H1 (cell line): ENCODE measurements around the gene LRRC4C. TPM values are rescaled to one million over a fixed set of nuclear protein-coding genes. Genes with fewer than 3 reads are reported as not detected.

ENCODE experiments used
- CTCF ChIA-PET: fragments of 300-600 bp; sonication (Branson Sonifier 250); formaldehyde crosslinking; loops from one replicate; lab custom pipeline; 2021; ENCODE audit not compliant: partially characterized antibody; lab: Charles Lee
- POLR2A ChIA-PET: fragments of 300-600 bp; sonication (Branson Sonifier 250); formaldehyde crosslinking; loops from one replicate; lab custom pipeline; 2021; ENCODE audit warnings: inconsistent platforms; ENCODE audit not compliant: partially characterized antibody; lab: Charles Lee
- DNase-seq, 2 experiments: peaks; one replicate each; pipeline versions ENCODE4 v3.0.0 to v3.0.0-alpha.2; 2010 to 2022; ENCODE audit warnings: low spot score in 2 of 2, low read depth in 1 of 2, mixed read lengths in 1 of 2
- FAIRE-seq: peaks from 2 replicates; lab custom pipeline; 2011; peaks lifted over from hg19 to GRCh38; lab: Jason Lieb, UNC
- H2AFZ ChIP-seq: 2 replicates; pipeline ENCODE4 v1.8.1; 2012; ENCODE audit warnings: low read length, inconsistent platforms
- H2AK5ac ChIP-seq: 2 replicates; pipeline ENCODE4 v1.6.1; 2013; ENCODE audit warnings: low read depth, low read length
- H2BK120ac ChIP-seq: replicated peaks from 2 replicates; pipeline ENCODE3; 2013; ENCODE audit warnings: low read depth, low read length, inconsistent platforms
- H2BK12ac ChIP-seq: 2 replicates; pipeline ENCODE4 v1.6.1; 2013; ENCODE audit warnings: low read depth, low read length
- H2BK15ac ChIP-seq: 2 replicates; pipeline ENCODE4 v1.6.1; 2013; ENCODE audit warnings: low read length
- H2BK20ac ChIP-seq: 2 replicates; pipeline ENCODE4 v1.6.1; 2013; ENCODE audit warnings: low read length
- H2BK5ac ChIP-seq: 2 replicates; pipeline ENCODE4 v1.6.1; 2013; ENCODE audit warnings: low read depth, low read length
- H3K14ac ChIP-seq: 2 replicates; pipeline ENCODE4 v1.6.1; 2013; ENCODE audit warnings: inconsistent platforms; ENCODE audit not compliant: insufficient read length
- H3K18ac ChIP-seq: 2 replicates; pipeline ENCODE4 v1.6.1; 2013; ENCODE audit warnings: low read length; ENCODE audit errors: extremely low read depth
- H3K23ac ChIP-seq: 2 replicates; pipeline ENCODE4 v1.6.1; 2013; ENCODE audit warnings: inconsistent platforms; ENCODE audit not compliant: insufficient read length
- H3K23me2 ChIP-seq: 2 replicates; pipeline ENCODE4 v1.6.1; 2013; ENCODE audit warnings: low read depth, low read length
- H3K27ac ChIP-seq: 2 replicates; pipeline ENCODE4 v1.6.1; 2011; ENCODE audit warnings: low read depth, low read length, inconsistent platforms
- H3K27me3 ChIP-seq, 4 experiments: replicated peaks in 1 of 4; 1 replicate in 1 of 4; 2 replicates in 3 of 4; pipeline versions ENCODE4 v1.6.1 to v1.8.1; 2011 to 2013; ENCODE audit warnings: low read length in 3 of 4, mild to moderate bottlenecking in 3 of 4, inconsistent platforms in 2 of 4, mixed read lengths in 2 of 4, moderate library complexity in 1 of 4; ENCODE audit not compliant: control insufficient read depth in 3 of 4, insufficient read depth in 3 of 4; ENCODE audit errors: extremely low read depth in 1 of 4
- H3K36me3 ChIP-seq, 4 experiments: 2 replicates each; pipeline versions ENCODE4 v1.6.1 to v1.8.1; 2011 to 2013; ENCODE audit warnings: mild to moderate bottlenecking in 4 of 4, low read length in 3 of 4, moderate library complexity in 2 of 4, control low read depth in 1 of 4, inconsistent platforms in 1 of 4; ENCODE audit not compliant: insufficient read depth in 4 of 4, control insufficient read depth in 2 of 4
- H3K4ac ChIP-seq: replicated peaks from 2 replicates; pipeline ENCODE3; 2013; ENCODE audit warnings: low read length, low read depth, mixed read lengths, inconsistent platforms; ENCODE audit not compliant: insufficient read length
- H3K4me1 ChIP-seq, 4 experiments: replicated peaks in 1 of 4; 1 replicate in 1 of 4; 2 replicates in 3 of 4; pipeline versions ENCODE4 v1.6.1 to v1.8.1; 2011 to 2013; ENCODE audit warnings: low read length in 3 of 4, inconsistent platforms in 2 of 4, mixed read lengths in 1 of 4; ENCODE audit not compliant: insufficient read depth in 4 of 4, control insufficient read depth in 3 of 4
- H3K4me2 ChIP-seq, 2 experiments: 2 replicates each; pipeline versions ENCODE4 v1.6.1 to v1.8.1; 2011 to 2013; ENCODE audit warnings: low read depth in 2 of 2, low read length in 2 of 2, control low read depth in 1 of 2, inconsistent platforms in 1 of 2, mild to moderate bottlenecking in 1 of 2; ENCODE audit not compliant: insufficient read depth in 1 of 2
- H3K4me3 ChIP-seq, 4 experiments: fragments of 200-600, 300-600 bp in 1 of 4; sonication (generic), shearing (Covaris generic), sonication (Bioruptor Twin) in 1 of 4; 2 replicates each; pipeline versions ENCODE4 v1.5.1 to v1.8.1; 2011 to 2016; ENCODE audit warnings: low read length in 4 of 4, low read depth in 3 of 4, control low read depth in 2 of 4, inconsistent platforms in 2 of 4, mild to moderate bottlenecking in 2 of 4, mixed read lengths in 1 of 4, moderate library complexity in 1 of 4; ENCODE audit not compliant: insufficient read depth in 2 of 4; ENCODE audit errors: extremely low read depth in 1 of 4
- H3K56ac ChIP-seq: replicated peaks from 2 replicates; pipeline ENCODE3; 2013; ENCODE audit warnings: low read depth, mild to moderate bottlenecking, mixed read lengths, low read length, inconsistent platforms; ENCODE audit not compliant: insufficient read length
- H3K79me1 ChIP-seq: 2 replicates; pipeline ENCODE4 v1.6.1; 2013; ENCODE audit warnings: low read depth, low read length, control low read depth
- H3K79me2 ChIP-seq, 2 experiments: 2 replicates each; pipeline versions ENCODE4 v1.6.1 to v1.8.1; 2012 to 2013; ENCODE audit warnings: low read length in 2 of 2, mild to moderate bottlenecking in 2 of 2, inconsistent platforms in 1 of 2; ENCODE audit not compliant: insufficient read depth in 2 of 2, control insufficient read depth in 1 of 2
- H3K9ac ChIP-seq, 4 experiments: replicated peaks in 1 of 4; 1 replicate in 1 of 4; 2 replicates in 3 of 4; pipeline versions ENCODE4 v1.6.1 to v1.8.1; 2011 to 2013; ENCODE audit warnings: low read depth in 3 of 4, low read length in 3 of 4, control low read depth in 2 of 4, mild to moderate bottlenecking in 2 of 4, moderate library complexity in 2 of 4, inconsistent platforms in 1 of 4; ENCODE audit errors: extremely low read depth in 1 of 4
- H3K9me3 ChIP-seq, 2 experiments: 2 replicates each; pipeline versions ENCODE4 v1.6.1 to v1.8.1; 2012 to 2013; ENCODE audit warnings: mild to moderate bottlenecking in 2 of 2, moderate library complexity in 2 of 2, control low read depth in 1 of 2, inconsistent platforms in 1 of 2, low read depth in 1 of 2, low read length in 1 of 2, mixed read lengths in 1 of 2; ENCODE audit not compliant: insufficient read depth in 2 of 2
- H4K20me1 ChIP-seq, 2 experiments: replicated peaks in 1 of 2; 2 replicates each; pipeline versions ENCODE3 to v1.8.1; 2011 to 2013; ENCODE audit warnings: inconsistent platforms in 2 of 2, low read length in 2 of 2, mild to moderate bottlenecking in 1 of 2; ENCODE audit not compliant: insufficient read depth in 2 of 2, control insufficient read depth in 1 of 2
- H4K5ac ChIP-seq: 2 replicates; pipeline ENCODE4 v1.6.1; 2013; ENCODE audit warnings: low read length, low read depth, mixed read lengths, inconsistent platforms; ENCODE audit not compliant: insufficient read length
- H4K8ac ChIP-seq: 2 replicates; pipeline ENCODE4 v1.8.0; 2013; ENCODE audit warnings: mild to moderate bottlenecking, moderate library complexity, low read length, inconsistent platforms; ENCODE audit not compliant: insufficient read depth; ENCODE audit errors: extremely low read depth
- H4K91ac ChIP-seq: replicated peaks from 2 replicates; pipeline ENCODE3; 2013; ENCODE audit warnings: low read length, mixed read lengths, inconsistent platforms; ENCODE audit not compliant: insufficient read length
- CBX8 ChIP-seq: fragments of 300-800, 300-1000 bp; sonication (generic); IDR thresholded peaks from 2 replicates; pipeline ENCODE4 v1.7.1; 2016; ENCODE audit warnings: low read depth, low read length, borderline replicate concordance
- CHD2 ChIP-seq: IDR thresholded peaks from 2 replicates; pipeline ENCODE4 v1.6.1; 2012; ENCODE audit warnings: low read length, improper control_type of control experiment
- HDAC2 ChIP-seq, 2 experiments: fragments of 300-600 bp in 1 of 2; sonication (generic) in 1 of 2; IDR thresholded peaks; 2 replicates each; pipeline ENCODE4 v1.6.1; 2011 to 2012; ENCODE audit warnings: low read depth in 2 of 2, low read length in 2 of 2, mild to moderate bottlenecking in 2 of 2, moderate library complexity in 2 of 2, borderline replicate concordance in 1 of 2, inconsistent platforms in 1 of 2
- HDAC6 ChIP-seq: IDR thresholded peaks from one replicate; pipeline ENCODE4 v1.7.1; 2012; ENCODE audit warnings: low read depth, mild to moderate bottlenecking, inconsistent platforms, low read length, moderate library complexity
- KDM1A ChIP-seq: fragments of 200-600, 300-600 bp; sonication (generic); IDR thresholded peaks from 2 replicates; pipeline ENCODE4 v1.7.1; 2016; ENCODE audit warnings: mild to moderate bottlenecking, low read length, borderline replicate concordance
- KDM4A ChIP-seq: IDR thresholded peaks from one replicate; pipeline ENCODE4 v1.7.1; 2012; ENCODE audit warnings: low read depth, mild to moderate bottlenecking, moderate library complexity, low read length, inconsistent platforms; ENCODE audit not compliant: severe bottlenecking
- MAFK ChIP-seq: IDR thresholded peaks from 2 replicates; pipeline ENCODE4 v1.6.1; 2012; ENCODE audit warnings: low read depth, mild to moderate bottlenecking, improper control_type of control experiment, low read length
- PHF8 ChIP-seq: fragments of 200-600 bp; sonication (generic); conservative IDR thresholded peaks from 2 replicates; pipeline ENCODE4 v1.7.1; 2012; ENCODE audit warnings: low read depth, mild to moderate bottlenecking, inconsistent platforms, low read length, moderate library complexity
- POU5F1 ChIP-seq: IDR thresholded peaks from 2 replicates; pipeline ENCODE4 v1.6.1; 2011; ENCODE audit warnings: low read depth, mild to moderate bottlenecking, low read length, moderate library complexity
- RBBP5 ChIP-seq: IDR thresholded peaks from 2 replicates; pipeline ENCODE4 v1.7.1; 2012; ENCODE audit warnings: low read depth, mild to moderate bottlenecking, inconsistent platforms, low read length, moderate library complexity, borderline replicate concordance
- SIN3A ChIP-seq, 2 experiments: IDR thresholded peaks in 1 of 2; conservative IDR thresholded peaks in 1 of 2; 2 replicates each; pipeline ENCODE4 v1.6.1; 2011 to 2012; ENCODE audit warnings: low read length in 2 of 2, improper control_type of control experiment in 1 of 2, low read depth in 1 of 2, mild to moderate bottlenecking in 1 of 2
- TBP ChIP-seq: IDR thresholded peaks from 2 replicates; pipeline ENCODE4 v1.6.1; 2011; ENCODE audit warnings: low read depth, low read length, improper control_type of control experiment
- YY1 ChIP-seq: IDR thresholded peaks from 2 replicates; pipeline ENCODE4 v1.6.1; 2011; ENCODE audit warnings: low read depth, mild to moderate bottlenecking, low read length
- WGBS, 2 experiments: shearing (Covaris generic) in 1 of 2; methylation state at CpG; one replicate each; pipeline versions ENCODE4 v1.1.6 to v1.1.7; 2013 to 2015; ENCODE audit warnings: low lambda C conversion rate in 2 of 2, mixed read lengths in 2 of 2, inconsistent platforms in 1 of 2, low coverage in 1 of 2, missing lambda C conversion rate in 1 of 2; ENCODE audit not compliant: insufficient replicate concordance in 2 of 2, insufficient coverage in 1 of 2, insufficient read length in 1 of 2; ENCODE audit errors: extremely low coverage in 1 of 2, missing lambda C conversion rate in 1 of 2; 5-methylcytosine and 5-hydroxymethylcytosine counted together
- polyA plus RNA-seq, 7 experiments: library from polyadenylated mRNA; depleted of rRNA in 3 of 7; stranded (reverse) in 5 of 7; unstranded in 2 of 7; fragments of >200 nt in 5 of 7; fragments of 200-250 nt in 2 of 7; gene quantifications; 1 replicate in 5 of 7; 2 replicates in 1 of 7; 4 replicates in 1 of 7; pipeline versions ENCODE4 v1.2.1 to v1.2.3, GENCODE V29; 2011 to 2013; ENCODE audit warnings: missing spikeins in 2 of 7, mixed read lengths in 2 of 7
- total RNA-seq: library from RNA; stranded (reverse); fragmentation: NEBNext Ultra II Directional; extraction: Animal tissue kit (Norgen Biotek cat#: 25700); gene quantifications from 2 replicates; pipeline ENCODE4 v1.2.1, GENCODE V29; 2021

LRRC4C gene
- total and polyA plus RNA-seq, 2 of the 8 experiments (the other 6 are each of a cell fraction or from before 2014, with no cell fraction given): 0.23 to 2.2 TPM

GRCh38 chr11:41282395-41282794, 177.1 kb downstream of the LRRC4C start:
- Histone ChIP-seq H4K8ac (no peak overlapping the region), H3K4me1 (no peaks in the 10 kb centered on the region), H2BK15ac (no peak overlapping the region), H3K56ac (no peak overlapping the region), H3K23ac (no peak overlapping the region), H2BK120ac (no peak overlapping the region), H4K91ac (no peak overlapping the region), H4K5ac (no peak overlapping the region), H3K9me3 (no peaks in the 10 kb centered on the region), H3K79me1 (no peaks in the 10 kb centered on the region), H3K27me3 (no peaks in the 10 kb centered on the region), H3K36me3 (no peaks in the 10 kb centered on the region), H3K4me2 (no peak overlapping the region), H3K4me3 (no peak overlapping the region), H3K14ac (no peak overlapping the region), H3K4ac (no peak overlapping the region), H2BK20ac (no peak overlapping the region), H2BK12ac (no peak overlapping the region), H2BK5ac (no peak overlapping the region), H3K18ac (no peak overlapping the region), H3K79me2 (no peaks in the 10 kb centered on the region), H4K20me1 (no peaks in the 10 kb centered on the region), H2AFZ (0 out of 2 replicates have a peak overlapping the region, but pooled peaks have one; percentile 10), H3K9ac (no peak overlapping the region; a peak in 1 of 7 replicates), H3K23me2 (peaks cover 1% of the 10 kb centered on the region; the same call in 1 of the 2 replicates), H2AK5ac (no peak overlapping the region), H3K27ac (no peak overlapping the region)
- ChIA-PET CTCF (no interaction called here), POLR2A (no interaction called here)
- no peak for DNase-seq
- TF ChIP-seq RBBP5: no peak
- TF ChIP-seq SIN3A (conservative IDR thresholded peaks at IDR 0.05 in 1 of 2, IDR thresholded peaks at IDR 0.05 in 1 of 2; ENCODE audit: low read depth in 1 of 2, low read length in 2 of 2): no peak
- TF ChIP-seq POU5F1: no peak
- TF ChIP-seq MAFK: no peak
- TF ChIP-seq PHF8: no peak
- TF ChIP-seq HDAC2 (IDR thresholded peaks at IDR 0.05; ENCODE audit: borderline replicate concordance in 1 of 2, low read depth in 2 of 2, low read length in 2 of 2): no peak
- no peak for TF ChIP-seq YY1
- no peak for TF ChIP-seq CBX8
- no peak for TF ChIP-seq TBP
- TF ChIP-seq KDM1A: no peak
- TF ChIP-seq CHD2: no peak
- no peak for TF ChIP-seq HDAC6
- TF ChIP-seq KDM4A: no peak
- no peak for FAIRE-seq
- 90% methylated on average over 5 of the region's 5 CpGs; no CpG with 5 or more reads in 1 of the 2 experiments for WGBS, 2 experiments
